Peyer's patch (tissue), 4 donors: ENCODE data around the gene RAD18.

Experiments used
- POLR2A ChIP-seq, 2 donors: fragments of 450-650 bp; IDR thresholded peaks; one replicate each; pipeline ENCODE4 v1.5.1; 2017; ENCODE audit warnings: antibody characterized with exemption in 2 of 2, mild to moderate bottlenecking in 2 of 2, moderate library complexity in 2 of 2
- TF ChIP-seq, protein P1 (sequence below), 6 experiments: fragments of 450-650 bp in 4 of 6; fragments of 200-600 bp in 2 of 6; sonication (generic) in 1 of 6; IDR thresholded peaks; one replicate each; pipeline ENCODE4 v1.5.1; 2017 to 2019; ENCODE audit warnings: antibody characterized with exemption in 6 of 6, mild to moderate bottlenecking in 3 of 6, moderate library complexity in 1 of 6

DNA sequence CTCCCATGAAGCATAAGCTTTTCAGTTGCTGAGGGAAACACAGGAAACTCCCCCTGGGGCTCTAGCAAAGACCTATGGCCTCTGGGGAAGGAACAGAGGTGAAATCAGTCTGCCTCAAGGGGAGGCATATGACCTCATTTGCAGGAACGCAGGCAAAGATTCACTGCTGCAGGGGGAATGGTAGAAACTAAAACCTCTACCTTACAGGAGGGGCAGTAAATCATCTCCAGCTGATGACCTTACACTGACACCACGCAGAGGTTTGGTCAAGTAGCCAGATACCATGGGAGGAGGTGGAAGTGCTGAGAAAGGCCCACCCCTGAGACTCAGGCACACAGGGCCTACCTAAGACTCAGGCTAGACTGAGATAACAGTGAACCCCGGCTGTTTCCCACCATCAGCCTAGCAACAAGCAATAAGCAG lies 81.1 kb downstream of the RAD18 start:
- TF ChIP-seq, protein P1, sequence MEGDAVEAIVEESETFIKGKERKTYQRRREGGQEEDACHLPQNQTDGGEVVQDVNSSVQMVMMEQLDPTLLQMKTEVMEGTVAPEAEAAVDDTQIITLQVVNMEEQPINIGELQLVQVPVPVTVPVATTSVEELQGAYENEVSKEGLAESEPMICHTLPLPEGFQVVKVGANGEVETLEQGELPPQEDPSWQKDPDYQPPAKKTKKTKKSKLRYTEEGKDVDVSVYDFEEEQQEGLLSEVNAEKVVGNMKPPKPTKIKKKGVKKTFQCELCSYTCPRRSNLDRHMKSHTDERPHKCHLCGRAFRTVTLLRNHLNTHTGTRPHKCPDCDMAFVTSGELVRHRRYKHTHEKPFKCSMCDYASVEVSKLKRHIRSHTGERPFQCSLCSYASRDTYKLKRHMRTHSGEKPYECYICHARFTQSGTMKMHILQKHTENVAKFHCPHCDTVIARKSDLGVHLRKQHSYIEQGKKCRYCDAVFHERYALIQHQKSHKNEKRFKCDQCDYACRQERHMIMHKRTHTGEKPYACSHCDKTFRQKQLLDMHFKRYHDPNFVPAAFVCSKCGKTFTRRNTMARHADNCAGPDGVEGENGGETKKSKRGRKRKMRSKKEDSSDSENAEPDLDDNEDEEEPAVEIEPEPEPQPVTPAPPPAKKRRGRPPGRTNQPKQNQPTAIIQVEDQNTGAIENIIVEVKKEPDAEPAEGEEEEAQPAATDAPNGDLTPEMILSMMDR (IDR thresholded peaks at IDR 0.05), result no peak
- no peak for TF ChIP-seq POLR2A (IDR thresholded peaks at IDR 0.05)
